NB4 (cell line): ENCODE measurements around the gene PITRM1.
"Not testable (repeated sequence)": the region's sequence is repeated elsewhere in the genome, so short reads cannot be mapped to it uniquely, and the experiment has no call there.

Experiments used
- DNase-seq: peaks from one replicate; pipeline ENCODE4 v3.0.0; 2010; ENCODE audit warnings: low read depth
- H3K4me3 ChIP-seq: one replicate; pipeline ENCODE4 v1.5.1; 2011; ENCODE audit warnings: mild to moderate bottlenecking, low read depth, low read length, moderate library complexity
- MYC ChIP-seq: IDR thresholded peaks from 2 replicates; pipeline ENCODE4 v1.6.1; 2011; ENCODE audit warnings: low read depth, low read length
- POLR2A ChIP-seq: IDR thresholded peaks from 2 replicates; pipeline ENCODE4 v1.6.1; 2011; ENCODE audit warnings: mild to moderate bottlenecking; ENCODE audit not compliant: insufficient read length; ENCODE audit errors: extremely low read depth
- TF ChIP-seq, protein P1 (sequence below): IDR thresholded peaks from 2 replicates; pipeline ENCODE4 v1.6.1; 2011; ENCODE audit warnings: low read depth, low read length
- TF ChIP-seq, protein P2 (sequence below): IDR thresholded peaks from one replicate; pipeline ENCODE4 v1.5.1; 2012; ENCODE audit warnings: low read depth, low read length

PITRM1 gene

DNA sequence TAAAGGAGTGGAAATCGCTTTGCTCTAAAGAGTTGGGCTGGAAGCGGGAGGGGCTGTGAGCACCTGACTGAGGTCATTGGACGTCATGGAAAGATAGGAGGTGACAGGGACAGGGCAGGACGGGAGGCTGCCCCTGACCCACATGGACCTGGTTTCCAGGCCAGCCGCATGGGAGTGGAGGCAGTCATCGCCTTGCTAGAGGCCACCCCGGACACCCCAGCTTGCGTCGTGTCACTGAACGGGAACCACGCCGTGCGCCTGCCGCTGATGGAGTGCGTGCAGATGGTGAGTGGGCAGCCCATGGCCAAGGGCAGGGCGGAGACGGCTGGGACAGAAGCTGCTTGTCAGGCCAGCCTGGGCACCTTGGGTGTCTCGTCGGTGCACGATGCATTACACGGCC is 63.4 kb downstream of the PITRM1 start:
- TF ChIP-seq MYC: no peak
- TF ChIP-seq, protein P1, sequence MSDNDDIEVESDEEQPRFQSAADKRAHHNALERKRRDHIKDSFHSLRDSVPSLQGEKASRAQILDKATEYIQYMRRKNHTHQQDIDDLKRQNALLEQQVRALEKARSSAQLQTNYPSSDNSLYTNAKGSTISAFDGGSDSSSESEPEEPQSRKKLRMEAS: no peak
- H3K4me3 ChIP-seq: no peak overlapping the region
- DNase-seq: no peak

DNA sequence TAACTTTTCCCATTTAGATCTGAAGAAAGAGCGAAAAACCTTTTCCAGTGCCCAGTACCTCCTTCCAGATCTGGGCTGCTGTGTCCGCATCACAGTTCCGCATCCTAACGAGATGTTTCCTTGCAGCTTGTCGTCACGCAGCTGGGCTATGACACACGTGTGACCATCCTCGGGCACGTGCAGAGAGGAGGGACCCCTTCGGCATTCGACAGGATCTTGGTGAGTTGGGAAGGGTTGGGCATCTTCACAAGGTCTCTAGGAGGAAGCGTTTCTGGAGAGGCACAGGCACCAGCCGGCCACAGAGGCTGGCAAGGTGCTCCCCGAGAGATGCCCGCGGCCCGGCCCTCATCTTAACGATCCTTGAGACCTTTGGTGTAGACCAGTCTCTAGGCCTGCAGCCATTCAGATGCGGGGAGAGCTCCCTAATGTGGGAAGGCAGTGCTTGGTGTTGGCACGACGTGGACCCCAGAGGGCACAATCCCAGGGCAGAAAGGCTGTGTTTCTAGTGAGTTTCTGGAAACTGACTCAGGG is 63.9 kb downstream of the PITRM1 start:
- DNase-seq: no peak
- TF ChIP-seq POLR2A: no peak
- no peak for TF ChIP-seq MYC
- TF ChIP-seq, protein P2, sequence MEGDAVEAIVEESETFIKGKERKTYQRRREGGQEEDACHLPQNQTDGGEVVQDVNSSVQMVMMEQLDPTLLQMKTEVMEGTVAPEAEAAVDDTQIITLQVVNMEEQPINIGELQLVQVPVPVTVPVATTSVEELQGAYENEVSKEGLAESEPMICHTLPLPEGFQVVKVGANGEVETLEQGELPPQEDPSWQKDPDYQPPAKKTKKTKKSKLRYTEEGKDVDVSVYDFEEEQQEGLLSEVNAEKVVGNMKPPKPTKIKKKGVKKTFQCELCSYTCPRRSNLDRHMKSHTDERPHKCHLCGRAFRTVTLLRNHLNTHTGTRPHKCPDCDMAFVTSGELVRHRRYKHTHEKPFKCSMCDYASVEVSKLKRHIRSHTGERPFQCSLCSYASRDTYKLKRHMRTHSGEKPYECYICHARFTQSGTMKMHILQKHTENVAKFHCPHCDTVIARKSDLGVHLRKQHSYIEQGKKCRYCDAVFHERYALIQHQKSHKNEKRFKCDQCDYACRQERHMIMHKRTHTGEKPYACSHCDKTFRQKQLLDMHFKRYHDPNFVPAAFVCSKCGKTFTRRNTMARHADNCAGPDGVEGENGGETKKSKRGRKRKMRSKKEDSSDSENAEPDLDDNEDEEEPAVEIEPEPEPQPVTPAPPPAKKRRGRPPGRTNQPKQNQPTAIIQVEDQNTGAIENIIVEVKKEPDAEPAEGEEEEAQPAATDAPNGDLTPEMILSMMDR: no peak
- H3K4me3 ChIP-seq: no peak overlapping the region

DNA sequence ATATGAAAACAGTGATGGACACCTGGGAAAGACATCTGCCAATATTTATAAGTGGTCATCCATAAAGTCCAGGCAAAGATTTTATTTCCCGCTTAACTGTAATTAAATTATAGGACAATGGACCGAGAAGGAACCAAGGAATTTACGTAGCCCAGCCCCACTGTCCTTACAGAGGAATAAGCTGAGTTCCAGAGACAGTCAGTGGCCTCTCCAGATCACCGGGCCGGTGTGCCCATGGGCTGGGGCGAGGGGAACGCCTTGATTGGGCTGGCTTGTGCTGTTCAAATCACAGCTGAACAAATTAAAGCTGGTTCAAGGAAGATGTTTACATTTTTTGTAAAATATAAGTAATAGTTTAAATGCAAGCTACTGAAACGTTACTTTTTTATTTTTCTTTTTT is 64.5 kb downstream of the PITRM1 start:
- no peak overlapping the region for H3K4me3 ChIP-seq
- TF ChIP-seq POLR2A (no peak), MYC (no peak)
- TF ChIP-seq, protein P1: no peak
- TF ChIP-seq, protein P2: no peak
- DNase-seq: no peak

DNA sequence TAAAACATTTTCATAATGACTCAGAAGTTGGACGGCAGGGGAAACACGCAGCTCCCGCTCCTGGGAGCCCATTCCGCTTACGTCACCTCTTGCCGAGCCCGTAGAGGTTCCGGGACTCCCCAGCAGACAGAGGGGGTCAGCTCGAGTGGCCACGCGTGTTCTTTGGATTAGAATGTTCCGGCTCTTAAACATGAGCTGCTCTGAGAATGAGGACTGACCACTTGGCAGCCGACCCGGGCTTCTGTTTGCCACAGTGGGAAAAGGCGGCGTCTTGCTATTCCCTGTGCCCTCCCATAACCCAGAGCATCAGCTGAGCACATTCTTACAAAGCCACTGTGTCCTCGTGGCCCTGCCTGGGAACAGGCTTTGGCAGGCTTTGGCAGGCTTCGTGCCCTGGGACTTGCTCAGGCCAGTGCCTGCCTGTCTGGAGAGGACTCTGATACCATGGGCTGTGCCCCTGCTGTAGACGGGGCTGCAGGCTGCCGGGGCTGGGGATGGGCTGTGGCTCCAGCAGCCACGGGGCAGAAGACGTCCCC is 65.1 kb downstream of the PITRM1 start:
- DNase-seq: no peak
- no peak for TF ChIP-seq POLR2A
- TF ChIP-seq, protein P1: no peak
- TF ChIP-seq, protein P2: no peak
- no peak for TF ChIP-seq MYC
- no peak overlapping the region for H3K4me3 ChIP-seq

DNA sequence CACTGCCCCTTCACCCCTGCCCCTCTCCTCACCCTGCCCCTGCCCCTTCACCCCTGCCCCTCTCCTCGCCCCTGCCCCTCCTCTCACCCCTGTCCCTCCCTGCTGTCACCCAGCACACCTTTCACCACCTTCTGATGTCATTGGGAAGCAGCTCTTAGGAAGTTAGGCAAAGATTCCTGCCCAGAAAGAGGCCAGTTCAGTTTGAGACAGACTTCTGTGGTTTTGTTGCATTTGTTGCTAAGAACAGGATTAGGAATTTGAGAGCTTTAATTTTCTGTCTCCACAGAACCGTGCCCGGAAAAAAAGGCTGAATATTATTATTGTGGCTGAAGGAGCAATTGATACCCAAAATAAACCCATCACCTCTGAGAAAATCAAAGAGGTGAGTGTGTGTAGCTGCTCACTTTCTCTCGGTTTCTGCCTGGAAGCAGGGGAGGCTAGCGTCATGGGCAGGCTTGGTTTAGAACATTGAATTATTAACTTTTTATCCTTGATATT is 65.6 kb downstream of the PITRM1 start:
- TF ChIP-seq, protein P2: no peak
- no peak for DNase-seq
- H3K4me3 ChIP-seq: no peak overlapping the region

DNA sequence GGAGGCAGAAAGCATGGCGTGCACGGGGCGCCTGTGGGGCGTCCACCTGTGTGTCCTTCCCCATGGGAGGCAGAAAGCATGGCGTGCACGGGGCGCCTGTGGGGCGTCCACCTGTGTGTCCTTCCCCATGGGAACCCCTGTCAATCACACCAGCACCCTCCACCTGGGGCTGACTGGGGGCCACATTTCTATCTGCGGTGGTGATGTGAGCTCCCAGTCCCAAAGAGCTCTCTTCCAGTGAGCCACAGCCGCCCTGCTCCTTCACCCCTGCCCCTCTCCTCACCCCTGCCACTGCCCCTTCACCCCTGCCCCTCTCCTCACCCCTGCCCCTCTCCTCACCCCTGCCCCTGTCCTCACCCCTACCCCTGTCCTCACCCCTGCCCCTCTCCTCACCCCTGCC is 66.3 kb downstream of the PITRM1 start:
- not testable (repeated sequence) for DNase-seq, H3K4me3 ChIP-seq

DNA sequence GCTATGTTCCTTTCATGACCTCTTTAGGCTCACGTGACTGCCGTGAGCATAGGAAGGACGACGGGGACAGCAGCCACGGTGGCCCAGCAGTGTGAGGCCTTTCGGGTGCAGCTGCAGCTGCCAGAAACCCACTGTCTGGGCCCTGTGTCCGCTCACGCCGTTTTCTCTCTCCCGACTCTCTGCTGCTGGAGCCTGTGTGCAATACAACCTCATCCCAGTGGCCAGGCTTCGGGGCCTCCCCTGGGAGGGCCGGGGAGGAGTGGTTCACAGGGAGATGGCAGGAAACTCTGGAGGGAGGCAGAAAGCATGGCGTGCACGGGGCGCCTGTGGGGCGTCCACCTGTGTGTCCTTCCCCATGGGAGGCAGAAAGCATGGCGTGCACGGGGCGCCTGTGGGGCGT is 66.7 kb downstream of the PITRM1 start:
- TF ChIP-seq, protein P1: no peak
- TF ChIP-seq, protein P2: no peak
- TF ChIP-seq MYC (no peak), POLR2A (no peak)
- DNase-seq: no peak
- no peak overlapping the region for H3K4me3 ChIP-seq
